Body of pancreas (tissue), 4 donors: Measurements from ENCODE around the gene PDE2A. TPM values are rescaled to one million over a fixed set of nuclear protein-coding genes. Genes with fewer than 3 reads are reported as not detected.

Experiments used
- ATAC-seq: fragments of 150-250 bp; one replicate; pipeline ENCODE4 v1.9.1; 2016
- DNase-seq, 4 donors: peaks; one replicate each; pipeline ENCODE4 v3.0.0-alpha.2; 2019
- H3K27ac ChIP-seq, 4 donors: fragments of 200-600 bp; sonication (generic); 1 replicate in 3 of 4; 2 replicates in 1 of 4; pipeline versions ENCODE4 v1.5.1 to v1.6.1; 2016 to 2019; ENCODE audit warnings: mild to moderate bottlenecking in 1 of 4, mixed read lengths in 1 of 4, moderate library complexity in 1 of 4
- H3K27me3 ChIP-seq, 2 donors: fragments of 200-600 bp; sonication (generic); one replicate each; pipeline ENCODE4 v1.6.0; 2016; ENCODE audit warnings: mild to moderate bottlenecking in 1 of 2
- H3K36me3 ChIP-seq, 2 donors: fragments of 200-600 bp; sonication (generic); replicated peaks in 1 of 2; 2 replicates each; pipeline ENCODE4 v1.5.1; 2016; ENCODE audit warnings: low read depth in 2 of 2; ENCODE audit not compliant: insufficient read depth in 1 of 2
- H3K4me1 ChIP-seq: fragments of 200-600 bp; sonication (generic); one replicate; pipeline ENCODE4 v1.6.0; 2016
- H3K4me3 ChIP-seq, 2 donors: fragments of 200-600 bp; sonication (generic); 1 replicate in 1 of 2; 2 replicates in 1 of 2; pipeline ENCODE4 v1.5.1; 2016 to 2019
- H3K9me3 ChIP-seq, 3 donors: fragments of 200-600 bp; sonication (generic); 1 replicate in 2 of 3; 2 replicates in 1 of 3; pipeline ENCODE4 v1.5.1; 2016
- POLR2A ChIP-seq, 3 donors: fragments of 450-650 bp; IDR thresholded peaks; one replicate each; pipeline ENCODE4 v1.6.1; 2016; ENCODE audit warnings: antibody characterized with exemption in 3 of 3, mild to moderate bottlenecking in 2 of 3
- WGBS, 2 donors: methylation state at CpG; one replicate each; pipeline ENCODE4 v1.1.5; 2017; 5-methylcytosine and 5-hydroxymethylcytosine counted together
- intact Hi-C: fragments of 100-400 bp; cut with DNase I; formaldehyde crosslinking; loops from one replicate; pipeline ENCODE4 v1.15.1; 2023
- total RNA-seq, 2 donors: library from RNA; depleted of rRNA; stranded (reverse); fragments of >200 nt; gene quantifications; one replicate each; pipeline ENCODE4 v1.1.0, GENCODE V29; 2016
- TF ChIP-seq, protein P1 (sequence below), 7 experiments: fragments of 450-650 bp in 4 of 7; fragments of 200-600 bp in 3 of 7; sonication (generic) in 3 of 7; IDR thresholded peaks; one replicate each; pipeline ENCODE4 v1.5.1; 2016 to 2019; ENCODE audit warnings: antibody characterized with exemption in 7 of 7

PDE2A gene
- total RNA-seq, 2 donors from 2014 or later, result 7.0 to 29.3 TPM

DNA sequence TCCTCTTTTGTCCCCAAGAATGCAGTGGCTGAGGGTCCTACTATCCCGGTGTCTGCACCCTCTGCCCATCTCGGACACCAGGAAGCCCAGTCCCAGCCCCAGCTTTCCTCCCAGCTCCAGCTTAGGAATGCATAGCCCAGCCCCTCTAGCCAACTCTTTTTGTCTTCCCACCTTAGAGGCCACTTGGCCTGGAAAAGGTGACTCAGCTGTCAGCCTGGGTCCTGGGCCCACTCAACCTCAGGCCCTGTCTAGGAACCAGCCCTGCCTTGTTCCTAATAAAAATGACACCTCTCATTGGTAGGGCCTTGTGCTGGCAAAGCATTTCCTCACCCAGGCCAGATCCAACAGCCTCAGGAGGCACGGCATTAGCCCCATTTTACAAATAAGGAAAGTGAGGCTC is 28.2 kb downstream of the PDE2A start:
- no peak overlapping the region for H3K4me3 ChIP-seq
- H3K9me3 ChIP-seq, result no peaks in the 10 kb centered on the region
- no peak for TF ChIP-seq POLR2A (IDR thresholded peaks at IDR 0.05)
- TF ChIP-seq, protein P1, sequence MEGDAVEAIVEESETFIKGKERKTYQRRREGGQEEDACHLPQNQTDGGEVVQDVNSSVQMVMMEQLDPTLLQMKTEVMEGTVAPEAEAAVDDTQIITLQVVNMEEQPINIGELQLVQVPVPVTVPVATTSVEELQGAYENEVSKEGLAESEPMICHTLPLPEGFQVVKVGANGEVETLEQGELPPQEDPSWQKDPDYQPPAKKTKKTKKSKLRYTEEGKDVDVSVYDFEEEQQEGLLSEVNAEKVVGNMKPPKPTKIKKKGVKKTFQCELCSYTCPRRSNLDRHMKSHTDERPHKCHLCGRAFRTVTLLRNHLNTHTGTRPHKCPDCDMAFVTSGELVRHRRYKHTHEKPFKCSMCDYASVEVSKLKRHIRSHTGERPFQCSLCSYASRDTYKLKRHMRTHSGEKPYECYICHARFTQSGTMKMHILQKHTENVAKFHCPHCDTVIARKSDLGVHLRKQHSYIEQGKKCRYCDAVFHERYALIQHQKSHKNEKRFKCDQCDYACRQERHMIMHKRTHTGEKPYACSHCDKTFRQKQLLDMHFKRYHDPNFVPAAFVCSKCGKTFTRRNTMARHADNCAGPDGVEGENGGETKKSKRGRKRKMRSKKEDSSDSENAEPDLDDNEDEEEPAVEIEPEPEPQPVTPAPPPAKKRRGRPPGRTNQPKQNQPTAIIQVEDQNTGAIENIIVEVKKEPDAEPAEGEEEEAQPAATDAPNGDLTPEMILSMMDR (IDR thresholded peaks at IDR 0.05), result no peak
- H3K27ac ChIP-seq, result no peak overlapping the region
- H3K36me3 ChIP-seq, result no peaks in the 10 kb centered on the region
- H3K27me3 ChIP-seq, result peaks cover 0 to 6% of the 10 kb centered on the region in 2 donors
- DNase-seq (no peak), ATAC-seq (no peak)
- intact Hi-C loops, result loop anchor here (5.0 kb wide), 1 partner anchor 59 kb away; no protein-coding TSS in a partner anchor
- WGBS, 2 donors, result 91 to 92% methylated on average over 3 of the region's 3 CpGs
- H3K4me1 ChIP-seq, result peaks cover 22% of the 10 kb centered on the region

DNA sequence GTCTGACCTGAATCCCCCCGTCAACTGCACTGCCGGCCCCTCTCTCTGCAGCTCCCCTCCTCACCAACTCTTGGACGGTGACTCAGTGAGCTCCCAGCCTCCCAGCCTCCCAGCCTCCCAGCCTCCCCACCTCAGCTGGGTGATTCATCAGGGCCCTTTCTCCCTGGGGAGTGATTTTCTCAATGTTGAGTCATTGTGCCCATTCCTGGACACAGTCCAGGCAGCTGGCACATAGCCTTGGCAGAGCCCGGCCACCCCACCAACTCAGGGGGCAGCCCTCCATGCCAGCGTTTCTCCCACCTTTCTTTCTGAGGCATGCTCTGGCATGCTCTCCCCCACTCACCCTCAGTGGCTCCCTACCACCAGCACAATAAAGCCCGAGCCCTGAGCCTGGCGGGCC is 30.7 kb downstream of the PDE2A start:
- peak in 3 of 4 donors; percentile 14 to 40 (median 26) for DNase-seq
- Histone ChIP-seq H3K4me1 (peaks cover 22% of the 10 kb centered on the region), H3K27ac (no peak overlapping the region), H3K27me3 (peaks cover 0 to 11% of the 10 kb centered on the region in 2 donors), H3K9me3 (no peaks in the 10 kb centered on the region), H3K4me3 (no peak overlapping the region), H3K36me3 (no peaks in the 10 kb centered on the region)
- 66 to 67% methylated on average over 7 of the region's 7 CpGs for WGBS, 2 donors
- TF ChIP-seq, protein P1 (IDR thresholded peaks at IDR 0.05), result no peak
- no peak for TF ChIP-seq POLR2A (IDR thresholded peaks at IDR 0.05)
- ATAC-seq, result no peak
- intact Hi-C loops, result no loop called here

DNA sequence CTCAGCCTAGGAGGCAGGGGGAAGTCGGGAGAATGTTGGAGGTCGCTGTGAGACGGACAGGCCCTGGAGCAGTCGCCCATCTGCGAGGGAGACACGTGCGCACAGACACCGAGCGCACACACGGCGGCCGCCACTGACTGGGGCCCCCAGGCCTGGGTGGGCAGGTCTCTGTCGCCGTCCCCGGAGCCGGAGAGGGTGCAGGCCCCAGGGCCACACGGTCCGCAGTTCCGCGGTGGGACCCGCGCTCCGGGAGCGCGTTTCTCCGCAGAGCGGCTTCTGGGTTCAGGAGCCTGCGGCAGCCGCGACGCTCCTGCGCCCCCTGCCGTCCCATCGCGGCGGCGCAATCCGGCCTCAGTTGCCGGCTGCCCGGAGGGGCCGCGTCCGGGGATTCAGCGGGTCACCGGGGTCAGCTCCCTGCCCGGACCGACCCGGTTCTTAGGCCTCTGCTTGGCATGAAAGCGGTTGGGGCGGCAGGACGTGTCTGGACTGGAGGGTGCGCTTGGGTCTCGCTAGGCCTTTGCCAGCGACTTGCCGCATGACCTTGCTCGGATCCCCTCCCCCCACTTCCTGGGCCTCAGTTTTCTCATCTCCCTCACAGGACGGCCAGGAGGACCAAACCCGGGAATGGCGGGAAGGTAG is 31.2 kb downstream of the PDE2A start:
- H3K27ac ChIP-seq, result peak overlapping the region in 1 of 4 donors; percentile 25
- ATAC-seq (peak; percentile 71), DNase-seq (peak; percentile 46 to 64 (median 55))
- H3K9me3 ChIP-seq, result no peaks in the 10 kb centered on the region
- intact Hi-C loops, result no loop called here
- no peaks in the 10 kb centered on the region for H3K36me3 ChIP-seq
- peaks cover 22% of the 10 kb centered on the region for H3K4me1 ChIP-seq
- H3K27me3 ChIP-seq, result peaks cover 0 to 11% of the 10 kb centered on the region in 2 donors
- WGBS, 2 donors, result 2 to 20% methylated on average over 1 to 53 of the region's 59 CpGs
- TF ChIP-seq, protein P1 (IDR thresholded peaks at IDR 0.05), result peak; percentile 87 to 98 (median 92)
- TF ChIP-seq POLR2A (IDR thresholded peaks at IDR 0.05), result no peak
- H3K4me3 ChIP-seq, result peak overlapping the region in 1 of 2 donors; percentile 15

DNA sequence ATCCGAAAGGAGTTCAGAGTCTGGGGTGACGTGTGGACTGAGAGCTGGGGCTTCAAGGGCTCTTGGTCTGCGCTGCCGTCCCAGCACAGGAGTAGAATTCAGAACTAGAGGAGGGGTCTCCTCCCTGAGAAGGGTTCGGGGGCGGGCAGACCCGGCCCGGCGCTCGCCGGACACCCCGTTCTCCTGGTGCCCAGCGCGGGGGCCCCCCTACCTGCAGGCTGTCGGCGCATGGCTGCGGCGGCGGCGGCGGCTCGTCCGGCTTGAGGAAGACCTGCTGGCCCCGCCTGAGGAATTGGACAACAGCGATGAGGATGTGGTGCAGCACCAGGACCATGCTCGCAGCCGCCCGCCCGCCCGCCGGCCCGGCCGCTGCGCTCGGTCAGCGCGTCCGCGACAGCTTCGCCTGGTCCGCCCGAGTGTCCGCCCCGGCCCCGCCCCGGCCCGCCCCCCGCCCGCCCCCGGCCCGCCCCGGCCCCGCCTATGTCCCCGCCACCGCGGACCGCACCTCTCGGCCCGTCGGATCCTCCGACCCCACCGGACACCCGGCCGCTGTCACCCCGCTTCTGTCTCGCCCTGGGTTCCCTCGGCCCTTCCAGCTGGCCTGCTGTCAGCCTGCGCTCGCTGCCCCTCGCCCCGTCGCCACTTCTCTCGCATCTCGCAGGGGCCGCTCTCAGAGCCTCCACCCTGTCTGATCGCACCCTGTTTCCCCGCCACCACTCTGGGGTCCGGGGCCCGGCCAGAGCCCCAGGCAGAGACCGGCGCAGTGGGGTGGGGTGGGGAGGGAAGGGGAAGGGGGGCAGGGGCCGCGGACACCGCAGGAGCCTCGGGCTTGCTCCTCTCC is 32.0 kb downstream of the PDE2A start:
- intact Hi-C loops, result no loop called here
- WGBS, 2 donors, result 0% methylated on average over 3 to 72 of the region's 85 CpGs
- H3K9me3 ChIP-seq, result no peaks in the 10 kb centered on the region
- peaks cover 0 to 11% of the 10 kb centered on the region in 2 donors for H3K27me3 ChIP-seq
- peak overlapping the region in 1 of 4 donors; percentile 27 for H3K27ac ChIP-seq
- ATAC-seq (peak; percentile 64), DNase-seq (peak; percentile 31 to 49 (median 40))
- TF ChIP-seq POLR2A (IDR thresholded peaks at IDR 0.05), result peak in 1 of 3 donors; percentile 20
- TF ChIP-seq, protein P1 (IDR thresholded peaks at IDR 0.05), result no peak
- H3K36me3 ChIP-seq, result no peaks in the 10 kb centered on the region
- peak overlapping the region; percentile 7 to 15 for H3K4me3 ChIP-seq
- H3K4me1 ChIP-seq, result peaks cover 22% of the 10 kb centered on the region
